NT2/D1 (cell line): ENCODE results near the gene ALPI.

Source experiments
- SUZ12 ChIP-seq: IDR thresholded peaks from 2 replicates; pipeline ENCODE4 v1.6.1; 2011; ENCODE audit not compliant: insufficient read length, insufficient read depth; ENCODE audit errors: extremely low read depth
- ZNF274 ChIP-seq: IDR thresholded peaks from 2 replicates; pipeline ENCODE4 v1.6.1; 2011; ENCODE audit warnings: mild to moderate bottlenecking, low read depth, low read length

DNA sequence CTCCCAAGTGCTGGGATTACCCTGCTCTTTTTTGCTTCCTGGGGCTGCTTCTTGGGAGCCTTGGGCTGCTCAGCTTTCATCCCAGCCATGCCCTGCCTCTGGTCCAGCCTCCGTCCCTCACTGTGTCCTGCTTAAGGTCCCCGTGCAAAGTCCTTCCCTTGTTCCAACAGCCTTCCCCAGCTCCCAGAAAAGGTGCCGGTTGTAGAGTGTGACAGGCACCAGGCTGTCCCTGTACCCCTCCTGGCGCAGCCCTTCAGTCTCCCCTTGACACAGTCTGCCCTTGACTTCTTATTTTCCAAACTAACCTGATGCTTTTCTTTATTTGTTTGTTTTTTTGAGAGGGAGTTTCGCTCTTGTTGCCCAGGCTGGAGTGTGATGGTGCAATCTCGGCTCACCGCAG lies 20.1 kb upstream of the ALPI start:
- TF ChIP-seq SUZ12 (no peak), ZNF274 (no peak)
